MM.1S (cell line): ENCODE measurements around the gene GRK3.

Experiments used
- DNase-seq: peaks from one replicate; pipeline ENCODE4 v3.0.0-alpha.2; 2015
- H2AFZ ChIP-seq: fragments of 300-600 bp; sonication (generic); 2 replicates; pipeline ENCODE4 v1.6.0; 2016; ENCODE audit warnings: antibody characterized with exemption, low read length
- H3F3A ChIP-seq: fragments of 300-600 bp; sonication (generic); 2 replicates; pipeline ENCODE4 v1.6.1; 2016; ENCODE audit warnings: mild to moderate bottlenecking, antibody characterized with exemption, low read length, moderate library complexity, mixed read lengths; ENCODE audit not compliant: insufficient read depth
- H3K27ac ChIP-seq: fragments of 300-600 bp; sonication (generic); 2 replicates; pipeline ENCODE4 v1.5.1; 2016; ENCODE audit warnings: mild to moderate bottlenecking, low read length
- H3K27me3 ChIP-seq: fragments of 300-600 bp; sonication (generic); replicated peaks from 2 replicates; pipeline ENCODE4 v1.6.0; 2016; ENCODE audit warnings: low read length; ENCODE audit not compliant: insufficient read depth
- H3K36me3 ChIP-seq: fragments of 300-600 bp; sonication (generic); replicated peaks from 2 replicates; pipeline ENCODE4 v1.6.1; 2016; ENCODE audit warnings: mild to moderate bottlenecking, low read length, mixed read lengths; ENCODE audit not compliant: insufficient read depth
- H3K4me1 ChIP-seq: fragments of 300-600 bp; sonication (generic); 2 replicates; pipeline ENCODE4 v1.6.1; 2016; ENCODE audit warnings: low read length, mixed read lengths
- H3K4me2 ChIP-seq: fragments of 300-600 bp; sonication (generic); 2 replicates; pipeline ENCODE4 v1.6.0; 2016; ENCODE audit warnings: low read depth, low read length
- H3K4me3 ChIP-seq: fragments of 300-600 bp; sonication (generic); 2 replicates; pipeline ENCODE4 v1.5.1; 2016; ENCODE audit warnings: low read length, mixed read lengths
- H3K79me2 ChIP-seq: fragments of 300-600 bp; sonication (generic); 2 replicates; pipeline ENCODE4 v1.6.1; 2016; ENCODE audit warnings: mixed run types, low read length, mixed read lengths
- H3K9ac ChIP-seq: fragments of 300-600 bp; sonication (generic); 2 replicates; pipeline ENCODE4 v1.6.1; 2016; ENCODE audit warnings: low read length, mixed read lengths
- H3K9me2 ChIP-seq: fragments of 300-600 bp; sonication (generic); replicated peaks from 2 replicates; pipeline ENCODE4 v1.6.1; 2016; ENCODE audit warnings: mild to moderate bottlenecking, low read length, mixed read lengths; ENCODE audit not compliant: insufficient read depth
- H3K9me3 ChIP-seq: fragments of 300-600 bp; sonication (generic); replicated peaks from 2 replicates; pipeline ENCODE4 v1.6.1; 2016; ENCODE audit warnings: mild to moderate bottlenecking, low read length, mixed read lengths; ENCODE audit not compliant: insufficient read depth
- H4K20me1 ChIP-seq: fragments of 300-600 bp; sonication (generic); 2 replicates; pipeline ENCODE4 v1.6.1; 2016; ENCODE audit warnings: mild to moderate bottlenecking, low read length, moderate library complexity, mixed read lengths; ENCODE audit not compliant: insufficient read depth
- EZH2 ChIP-seq: fragments of 300-600 bp; sonication (generic); optimal IDR thresholded peaks from 2 replicates; pipeline ENCODE3; 2017; ENCODE audit warnings: low read depth, mild to moderate bottlenecking, antibody characterized with exemption, low read length, mixed read lengths
- EZH2phosphoT487 ChIP-seq: fragments of 300-600 bp; sonication (generic); IDR thresholded peaks from 2 replicates; pipeline ENCODE4 v1.6.1; 2018; ENCODE audit warnings: antibody characterized with exemption, low read length
- TF ChIP-seq, protein P1 (sequence below): fragments of 300-600 bp; sonication (generic); IDR thresholded peaks from 2 replicates; pipeline ENCODE4 v1.5.1; 2016; ENCODE audit warnings: antibody characterized with exemption, low read length, mixed read lengths

Gene GRK3

DNA sequence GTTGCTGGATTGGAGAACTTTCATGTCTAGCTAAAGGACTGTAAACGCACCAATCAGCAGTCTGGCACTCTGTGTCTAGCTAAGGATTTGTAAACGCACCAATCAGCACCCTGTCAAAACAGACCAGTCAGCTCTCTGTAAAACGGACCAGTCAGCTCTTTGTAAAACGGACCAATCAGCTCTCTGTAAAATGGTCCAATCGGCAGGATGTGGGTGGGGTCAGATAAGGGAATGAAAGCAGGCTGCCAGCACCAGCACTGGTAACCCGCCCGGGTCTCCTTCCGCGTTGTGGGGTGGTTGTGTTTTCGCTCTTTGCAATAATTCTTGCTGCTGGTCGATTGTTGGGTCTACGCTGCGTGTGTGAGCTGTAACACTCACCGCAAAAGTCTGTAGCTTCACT, 188.8 kb downstream of the GRK3 start:
- DNase-seq, result no peak
- Histone ChIP-seq H3K9ac (no peak overlapping the region), H3K27me3 (peaks cover 19% of the 10 kb centered on the region), H3K4me2 (no peak overlapping the region), H2AFZ (no peak overlapping the region), H3K79me2 (no peaks in the 10 kb centered on the region), H4K20me1 (no peaks in the 10 kb centered on the region), H3K4me3 (no peak overlapping the region), H3K9me2 (no peaks in the 10 kb centered on the region), H3F3A (no peaks in the 10 kb centered on the region), H3K9me3 (no peaks in the 10 kb centered on the region), H3K4me1 (no peaks in the 10 kb centered on the region), H3K27ac (no peak overlapping the region), H3K36me3 (no peaks in the 10 kb centered on the region)
- TF ChIP-seq, protein P1, sequence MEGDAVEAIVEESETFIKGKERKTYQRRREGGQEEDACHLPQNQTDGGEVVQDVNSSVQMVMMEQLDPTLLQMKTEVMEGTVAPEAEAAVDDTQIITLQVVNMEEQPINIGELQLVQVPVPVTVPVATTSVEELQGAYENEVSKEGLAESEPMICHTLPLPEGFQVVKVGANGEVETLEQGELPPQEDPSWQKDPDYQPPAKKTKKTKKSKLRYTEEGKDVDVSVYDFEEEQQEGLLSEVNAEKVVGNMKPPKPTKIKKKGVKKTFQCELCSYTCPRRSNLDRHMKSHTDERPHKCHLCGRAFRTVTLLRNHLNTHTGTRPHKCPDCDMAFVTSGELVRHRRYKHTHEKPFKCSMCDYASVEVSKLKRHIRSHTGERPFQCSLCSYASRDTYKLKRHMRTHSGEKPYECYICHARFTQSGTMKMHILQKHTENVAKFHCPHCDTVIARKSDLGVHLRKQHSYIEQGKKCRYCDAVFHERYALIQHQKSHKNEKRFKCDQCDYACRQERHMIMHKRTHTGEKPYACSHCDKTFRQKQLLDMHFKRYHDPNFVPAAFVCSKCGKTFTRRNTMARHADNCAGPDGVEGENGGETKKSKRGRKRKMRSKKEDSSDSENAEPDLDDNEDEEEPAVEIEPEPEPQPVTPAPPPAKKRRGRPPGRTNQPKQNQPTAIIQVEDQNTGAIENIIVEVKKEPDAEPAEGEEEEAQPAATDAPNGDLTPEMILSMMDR, result no peak
- TF ChIP-seq EZH2phosphoT487 (no peak), EZH2 (no peak)

DNA sequence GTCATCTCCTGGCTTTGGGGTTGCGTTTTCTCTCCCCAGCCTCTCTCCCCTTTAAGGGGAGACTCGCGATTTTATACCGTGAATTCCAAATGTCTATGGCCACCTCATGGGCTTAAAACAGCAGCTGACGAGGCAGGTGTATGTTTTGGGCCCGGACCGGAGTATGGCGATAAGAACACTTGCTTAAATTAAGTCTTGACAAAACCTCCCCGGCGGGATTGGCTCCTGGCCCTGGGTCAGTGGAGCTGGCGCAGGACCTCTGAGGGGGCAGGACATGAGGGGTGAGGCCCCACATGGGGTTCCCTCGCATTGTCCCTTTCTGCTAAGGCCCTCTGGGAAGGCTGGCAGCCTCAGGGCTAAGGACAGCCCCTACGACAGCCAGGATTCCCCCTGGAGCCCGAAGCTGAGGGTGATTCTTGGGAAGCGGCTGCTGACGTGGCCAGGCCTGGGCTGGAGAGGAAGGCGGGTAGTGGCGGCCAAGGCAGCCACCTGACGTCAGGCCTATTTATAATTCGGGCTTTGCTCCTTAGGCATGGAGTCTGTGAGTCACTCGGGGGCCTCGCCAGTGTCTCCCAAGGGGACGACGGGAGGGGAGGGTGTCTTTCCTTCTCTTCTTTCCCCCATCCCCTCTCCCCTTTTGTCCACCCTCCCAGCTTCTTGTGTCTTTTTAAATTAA, 190.2 kb downstream of the GRK3 start:
- H3K9me2 ChIP-seq, result no peaks in the 10 kb centered on the region
- peaks cover 9% of the 10 kb centered on the region for H3K27me3 ChIP-seq
- DNase-seq, result no peak
- no peaks in the 10 kb centered on the region for H4K20me1 ChIP-seq
- no peak overlapping the region for H2AFZ ChIP-seq
- no peaks in the 10 kb centered on the region for H3K4me1 ChIP-seq
- TF ChIP-seq EZH2phosphoT487 (no peak), EZH2 (no peak)
- TF ChIP-seq, protein P1, result no peak
- no peak overlapping the region for H3K4me3 ChIP-seq
- no peaks in the 10 kb centered on the region for H3K79me2 ChIP-seq
- no peaks in the 10 kb centered on the region for H3K36me3 ChIP-seq
- H3K9ac ChIP-seq, result no peak overlapping the region
- H3K27ac ChIP-seq, result no peak overlapping the region
- H3F3A ChIP-seq, result no peaks in the 10 kb centered on the region
- no peak overlapping the region for H3K4me2 ChIP-seq
- no peaks in the 10 kb centered on the region for H3K9me3 ChIP-seq

DNA sequence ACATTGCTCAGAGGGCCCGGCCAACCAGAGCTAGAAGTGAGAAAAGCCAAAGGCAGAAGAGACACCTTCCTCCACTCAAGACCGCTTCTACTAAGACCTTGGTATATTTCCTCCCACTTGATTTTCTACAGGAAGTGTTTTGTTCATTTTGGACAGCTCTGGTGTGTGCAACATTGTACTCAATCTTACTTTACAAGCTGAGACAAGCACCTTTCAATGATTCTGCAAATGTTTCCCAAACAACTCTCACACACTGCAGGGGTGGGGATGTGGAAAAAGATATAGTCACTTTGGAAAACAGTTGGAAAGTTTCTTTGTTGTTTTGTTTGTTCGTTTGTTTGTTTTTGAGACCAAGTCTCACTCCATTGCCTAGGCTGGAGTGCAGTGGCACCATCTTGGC, 193.2 kb downstream of the GRK3 start:
- no peak for DNase-seq
- Histone ChIP-seq H4K20me1 (no peaks in the 10 kb centered on the region), H3K4me3 (no peak overlapping the region), H3K27me3 (peaks cover 6% of the 10 kb centered on the region), H2AFZ (no peak overlapping the region), H3K27ac (no peak overlapping the region), H3K79me2 (no peaks in the 10 kb centered on the region), H3K9ac (no peak overlapping the region), H3F3A (no peaks in the 10 kb centered on the region), H3K4me2 (no peak overlapping the region), H3K9me2 (no peaks in the 10 kb centered on the region), H3K36me3 (no peaks in the 10 kb centered on the region), H3K9me3 (no peaks in the 10 kb centered on the region), H3K4me1 (no peaks in the 10 kb centered on the region)
- TF ChIP-seq, protein P1, result no peak
- TF ChIP-seq EZH2, result no peak
- no peak for TF ChIP-seq EZH2phosphoT487
